Activated CD4-positive, alpha-beta T cell treated with anti-CD3 and anti-CD28 coated beads, Interleukin-2, amount 10 ng/mL, durations not matched to agents 7 days and 5 days (primary cell): ENCODE data around the gene MPPE1. TPM values are rescaled to one million over a fixed set of nuclear protein-coding genes. Genes with fewer than 3 reads are reported as not detected.
A peak's percentile ranks its signal among the peaks of the same experiment; 100 is the strongest.

ENCODE experiments used
- CTCF ChIA-PET: fragments of 350-600 bp; sonication (Branson Sonifier 250); formaldehyde crosslinking; loops from one replicate; lab custom pipeline; 2021; ENCODE audit warnings: antibody characterized with exemption; lab: Charles Lee
- POLR2A ChIA-PET: fragments of 350-600 bp; sonication (Branson Sonifier 250); formaldehyde crosslinking; loops from one replicate; lab custom pipeline; 2021; ENCODE audit warnings: antibody characterized with exemption; lab: Charles Lee
- DNase-seq: peaks from one replicate; pipeline ENCODE4 v3.0.0-alpha.2; 2020
- H3K27ac Mint-ChIP-seq: one replicate; pipeline ENCODE4 v1.8.0; 2021; ENCODE audit warnings: mild to moderate bottlenecking, moderate library complexity, mixed read lengths
- H3K27me3 Mint-ChIP-seq: one replicate; pipeline ENCODE4 v1.8.0; 2021; ENCODE audit warnings: mixed read lengths
- H3K36me3 Mint-ChIP-seq: one replicate; pipeline ENCODE4 v1.8.0; 2021; ENCODE audit warnings: low read depth, mixed read lengths
- H3K4me1 Mint-ChIP-seq: one replicate; pipeline ENCODE4 v1.8.0; 2021; ENCODE audit warnings: mixed read lengths
- H3K4me3 Mint-ChIP-seq: one replicate; pipeline ENCODE4 v1.8.0; 2021; ENCODE audit warnings: mild to moderate bottlenecking, moderate library complexity, mixed read lengths
- H3K9me3 Mint-ChIP-seq: one replicate; pipeline ENCODE4 v1.8.0; 2021; ENCODE audit warnings: mixed read lengths
- total RNA-seq, 2 experiments: library from RNA; stranded (reverse); gene quantifications; one replicate each; pipeline ENCODE4 v1.2.3, GENCODE V29; 2021

The MPPE1 gene, protein sequence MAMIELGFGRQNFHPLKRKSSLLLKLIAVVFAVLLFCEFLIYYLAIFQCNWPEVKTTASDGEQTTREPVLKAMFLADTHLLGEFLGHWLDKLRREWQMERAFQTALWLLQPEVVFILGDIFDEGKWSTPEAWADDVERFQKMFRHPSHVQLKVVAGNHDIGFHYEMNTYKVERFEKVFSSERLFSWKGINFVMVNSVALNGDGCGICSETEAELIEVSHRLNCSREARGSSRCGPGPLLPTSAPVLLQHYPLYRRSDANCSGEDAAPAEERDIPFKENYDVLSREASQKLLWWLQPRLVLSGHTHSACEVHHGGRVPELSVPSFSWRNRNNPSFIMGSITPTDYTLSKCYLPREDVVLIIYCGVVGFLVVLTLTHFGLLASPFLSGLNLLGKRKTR
- total RNA-seq: 10 to 100 TPM; 60.7 to 64.0 TPM

DNA sequence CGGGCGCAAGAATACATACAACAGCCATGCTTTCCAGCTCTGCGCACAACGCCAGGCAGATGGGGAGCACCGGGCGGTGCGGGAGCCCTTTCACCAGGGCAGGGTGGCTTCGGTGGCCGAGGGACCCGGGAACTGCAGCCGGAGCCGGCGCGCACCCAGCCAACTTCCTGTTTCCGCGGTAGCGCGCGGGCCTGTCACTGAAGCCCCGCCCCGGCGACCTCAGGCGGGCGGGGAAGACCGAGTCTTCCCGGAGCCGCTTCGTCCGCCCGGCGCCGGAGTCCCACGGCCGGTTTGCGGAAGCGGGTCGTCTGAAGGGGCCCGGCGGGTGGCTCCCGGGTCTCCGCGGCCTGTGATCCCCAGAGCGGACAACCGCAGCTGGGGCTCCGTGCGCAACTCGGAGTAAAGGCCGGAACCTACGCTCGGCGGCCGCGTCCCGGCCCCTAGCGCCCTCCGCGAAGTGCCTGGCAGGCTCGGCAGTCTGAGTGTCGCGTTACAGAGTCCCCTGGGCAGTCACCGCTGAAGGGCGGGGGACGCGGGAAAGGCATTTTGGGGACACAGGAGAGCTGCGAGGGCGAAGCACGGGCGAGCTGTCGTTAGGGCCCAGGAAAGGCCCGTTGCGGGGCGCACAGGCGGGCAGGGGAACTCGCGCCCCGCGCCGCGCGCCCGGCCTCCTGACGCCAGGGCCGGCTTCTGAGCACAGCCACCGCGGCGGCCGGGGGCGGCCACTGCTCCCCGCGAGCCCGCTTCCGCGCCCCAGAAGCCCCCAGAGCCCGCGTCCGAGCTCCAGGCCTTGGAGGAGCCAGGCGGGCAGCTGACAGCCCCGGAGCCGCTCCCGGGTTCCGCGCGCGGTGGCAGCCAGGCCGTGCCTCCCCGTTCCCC is at the start of gene MPPE1:
Gene MPPE1 (minus strand): TSS at position 136 of the 879 bp plus-strand sequence. CDS start 11,053 bp downstream, outside the sequence.
- POLR2A ChIA-PET: no interaction called here
- CTCF ChIA-PET: no interaction called here
- Mint-ChIP-seq H3K4me1 (peaks cover 31% of the 10 kb centered on the region), H3K36me3 (peaks cover 18% of the 10 kb centered on the region), H3K4me3 (peak within 1 kb of the TSS; percentile 95), H3K27ac (peak within 1 kb of the TSS; percentile 97), H3K9me3 (no peaks in the 10 kb centered on the region), H3K27me3 (no peaks in the 10 kb centered on the region)
- DNase-seq: peak; percentile 89

DNA sequence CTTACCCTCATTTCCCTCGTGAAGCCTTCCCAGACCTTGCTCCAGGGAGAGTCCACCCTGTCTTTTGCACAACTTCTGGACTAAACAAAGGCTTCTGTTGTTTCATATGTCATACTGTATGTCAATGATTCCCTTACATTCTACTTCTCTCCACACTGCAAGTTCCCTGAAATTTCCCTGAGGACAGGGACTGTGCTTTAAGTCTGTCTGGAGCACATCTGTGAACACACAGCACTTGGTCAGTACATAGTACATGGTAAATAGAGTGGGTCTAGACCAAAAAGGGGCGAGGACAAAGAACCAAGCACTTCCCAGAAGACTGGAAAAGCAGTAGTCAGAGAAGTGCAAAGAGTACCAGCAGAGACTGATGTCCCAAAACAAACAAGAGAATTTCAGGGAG is 49.5 kb upstream of the MPPE1 start:
- POLR2A ChIA-PET: no interaction called here
- peaks cover 14% of the 10 kb centered on the region for H3K9me3 Mint-ChIP-seq
- CTCF ChIA-PET: no interaction called here
- peaks cover 12% of the 10 kb centered on the region for H3K36me3 Mint-ChIP-seq
- H3K4me1 Mint-ChIP-seq: peaks cover 5% of the 10 kb centered on the region
- no peak overlapping the region for H3K27ac Mint-ChIP-seq
- H3K4me3 Mint-ChIP-seq: no peak overlapping the region
- DNase-seq: no peak
- peaks cover under 1% of the 10 kb centered on the region for H3K27me3 Mint-ChIP-seq

DNA sequence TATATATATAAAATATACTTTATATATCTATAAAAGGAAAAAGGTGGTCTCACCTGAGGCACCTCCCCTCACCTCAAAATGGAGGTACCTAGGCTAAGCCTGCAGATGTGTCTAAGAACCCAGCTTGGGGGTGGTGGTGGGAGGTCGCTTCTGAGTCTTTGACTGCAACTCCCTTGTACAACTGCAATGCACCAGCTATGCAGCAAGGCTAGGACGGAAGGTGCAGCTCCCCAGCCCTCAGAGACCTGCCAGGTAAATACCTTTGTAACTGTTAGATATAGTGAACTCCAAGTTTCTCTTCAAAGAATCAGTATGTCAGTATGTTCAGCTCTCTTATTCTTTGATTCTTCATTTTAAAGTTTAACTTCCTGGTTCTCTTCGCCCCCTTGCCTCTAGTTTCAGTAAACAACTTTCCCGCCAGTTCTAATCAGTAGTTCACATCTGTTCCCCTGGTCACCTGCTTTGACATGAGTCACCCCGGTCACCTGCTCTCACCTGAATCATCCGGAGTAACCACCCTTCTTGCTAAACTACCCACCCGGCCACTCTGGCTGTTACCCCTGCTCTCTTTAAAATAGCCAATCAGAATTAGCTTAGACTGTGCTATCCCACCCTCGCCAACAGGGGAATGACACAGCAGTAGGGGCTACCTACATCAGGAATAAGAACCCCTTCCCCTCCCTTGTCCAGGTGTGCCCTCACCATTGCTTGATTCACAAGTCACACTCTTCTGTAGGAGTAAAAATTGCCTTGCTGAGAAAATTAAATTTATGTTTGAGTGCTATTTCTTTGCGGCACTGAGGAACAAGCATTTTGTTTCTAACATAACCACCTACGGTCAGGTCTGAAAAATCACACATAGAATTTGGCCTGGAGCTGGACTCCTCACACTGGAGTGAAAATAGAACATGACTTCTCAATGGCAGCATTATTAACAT is 48.5 kb upstream of the MPPE1 start:
- H3K27ac Mint-ChIP-seq: no peak overlapping the region
- peaks cover 5% of the 10 kb centered on the region for H3K4me1 Mint-ChIP-seq
- no peak for DNase-seq
- peaks cover 12% of the 10 kb centered on the region for H3K36me3 Mint-ChIP-seq
- H3K4me3 Mint-ChIP-seq: no peak overlapping the region
- ChIA-PET POLR2A (no interaction called here), CTCF (no interaction called here)
- peaks cover 14% of the 10 kb centered on the region for H3K9me3 Mint-ChIP-seq
- H3K27me3 Mint-ChIP-seq: no peaks in the 10 kb centered on the region

DNA sequence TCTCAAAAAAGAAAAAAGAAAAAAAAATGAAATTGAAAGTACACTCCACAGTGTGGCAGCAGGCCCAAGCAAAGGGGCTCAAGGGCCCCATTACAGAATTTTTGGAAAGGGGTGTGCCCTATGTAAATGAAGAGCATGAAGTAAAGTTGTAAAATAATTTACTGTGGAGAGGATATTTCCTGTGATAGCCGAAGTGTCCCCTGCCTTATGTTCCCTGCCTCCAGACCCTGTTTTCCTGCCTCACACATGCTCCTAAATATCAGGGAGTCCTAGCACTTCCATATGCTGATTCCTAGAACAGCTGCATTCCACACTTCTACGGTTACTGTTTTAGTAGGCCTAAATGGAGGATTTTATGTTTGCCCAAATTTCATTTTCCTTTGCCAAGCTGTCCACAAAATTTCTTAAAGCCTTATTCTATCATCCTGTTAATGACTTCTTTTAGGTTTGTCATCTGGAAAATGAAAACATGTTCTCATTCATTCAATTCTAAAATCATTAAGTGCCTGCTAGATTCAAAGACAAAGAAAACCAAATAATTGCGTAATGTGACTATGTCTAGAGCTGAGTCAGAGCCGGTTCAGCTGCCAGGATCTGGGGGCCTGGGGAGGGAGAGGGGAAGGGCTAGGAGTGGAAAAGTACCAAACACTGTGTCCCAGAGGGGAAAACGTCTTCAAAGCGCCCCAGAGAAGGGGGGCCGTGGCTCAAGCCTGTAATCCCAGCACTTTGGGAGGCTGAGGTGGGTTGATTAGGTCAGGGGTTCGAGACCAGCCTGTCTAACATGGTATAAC is 47.3 kb upstream of the MPPE1 start:
- H3K4me3 Mint-ChIP-seq: no peak overlapping the region
- H3K4me1 Mint-ChIP-seq: peaks cover 5% of the 10 kb centered on the region
- POLR2A ChIA-PET: no interaction called here
- CTCF ChIA-PET: interaction anchor here (0.6 kb wide), 1 partner anchor 34 kb away, joined by 4 read pairs; no protein-coding TSS in a partner anchor
- peaks cover 12% of the 10 kb centered on the region for H3K36me3 Mint-ChIP-seq
- H3K27ac Mint-ChIP-seq: no peak overlapping the region
- DNase-seq: no peak
- peaks cover 14% of the 10 kb centered on the region for H3K9me3 Mint-ChIP-seq
- H3K27me3 Mint-ChIP-seq: no peaks in the 10 kb centered on the region

DNA sequence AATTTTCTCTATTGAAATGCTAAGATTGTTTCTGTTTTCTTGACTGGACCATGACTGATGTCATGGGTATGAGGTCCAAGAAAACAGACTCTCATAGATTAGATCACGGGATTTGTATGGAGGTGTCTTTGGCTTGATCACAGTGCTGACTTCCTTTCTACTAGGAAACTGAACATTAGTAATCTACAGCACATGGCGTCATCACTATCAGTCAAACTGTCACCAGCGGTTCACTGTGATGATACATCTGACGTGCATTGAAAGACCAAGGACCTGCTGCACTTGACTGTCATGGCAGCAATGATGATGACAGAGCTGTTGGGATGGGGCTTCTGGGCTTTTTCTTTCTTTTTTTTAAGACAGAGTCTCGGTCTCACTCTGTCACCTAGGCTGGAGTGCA is 45.0 kb upstream of the MPPE1 start:
- Mint-ChIP-seq H3K9me3 (peaks cover 14% of the 10 kb centered on the region), H3K27ac (no peak overlapping the region), H3K4me3 (no peak overlapping the region), H3K36me3 (peaks cover 12% of the 10 kb centered on the region), H3K4me1 (peaks cover 5% of the 10 kb centered on the region), H3K27me3 (no peaks in the 10 kb centered on the region)
- ChIA-PET CTCF (no interaction called here), POLR2A (no interaction called here)
- no peak for DNase-seq

DNA sequence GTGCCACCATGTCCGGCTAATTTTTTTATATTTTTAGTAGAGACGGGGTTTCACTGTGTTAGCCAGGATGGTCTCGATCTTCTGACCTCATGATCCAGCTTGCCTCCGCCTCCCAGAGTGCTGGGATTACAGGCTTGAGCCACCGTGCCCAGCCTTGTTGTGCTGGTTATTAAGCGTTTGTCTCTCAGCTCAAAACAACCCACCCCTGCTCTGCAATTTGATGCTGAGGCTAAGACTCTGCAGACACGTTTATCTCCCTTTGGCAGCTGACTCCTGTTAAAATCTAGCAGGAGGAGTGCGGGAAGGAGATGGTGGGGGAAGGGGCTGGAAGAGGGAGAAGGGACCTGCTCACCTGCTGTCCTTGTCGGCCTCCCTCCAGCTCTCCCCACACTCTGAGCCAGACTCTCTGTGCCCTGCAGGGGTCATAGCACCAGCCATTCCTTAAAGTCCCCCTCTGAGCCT is 43.3 kb upstream of the MPPE1 start:
- ChIA-PET CTCF (interaction anchor here (1.6 kb wide), 1 partner anchor 28 kb away, joined by 5 read pairs; no protein-coding TSS in a partner anchor), POLR2A (interaction anchor here (0.7 kb wide), 1 partner anchor 1881 kb away, joined by 3 read pairs; no protein-coding TSS in a partner anchor)
- DNase-seq: no peak
- no peaks in the 10 kb centered on the region for H3K36me3 Mint-ChIP-seq
- H3K27me3 Mint-ChIP-seq: no peaks in the 10 kb centered on the region
- H3K27ac Mint-ChIP-seq: no peak overlapping the region
- H3K4me3 Mint-ChIP-seq: no peak overlapping the region
- H3K9me3 Mint-ChIP-seq: no peaks in the 10 kb centered on the region
- peaks cover 14% of the 10 kb centered on the region for H3K4me1 Mint-ChIP-seq

DNA sequence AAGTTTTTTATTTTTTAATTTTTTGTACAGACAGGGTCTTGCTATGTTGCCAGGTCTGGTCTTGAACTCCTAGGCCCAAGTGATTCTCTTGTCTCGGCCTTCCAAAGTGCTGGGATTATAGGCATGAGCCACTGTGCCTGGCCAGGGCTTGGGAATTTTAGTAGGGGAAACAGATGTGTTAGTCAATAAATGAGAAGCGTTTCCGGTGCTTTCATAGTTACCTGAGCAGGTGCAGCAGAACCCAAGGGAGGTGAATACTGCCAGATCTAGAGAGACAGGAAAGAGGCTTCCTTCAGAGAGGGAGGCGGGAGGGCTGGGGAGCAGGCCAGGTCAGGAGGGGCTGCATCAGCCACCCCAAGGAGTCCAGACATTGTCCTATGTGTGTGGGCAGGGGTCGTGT is 42.7 kb upstream of the MPPE1 start:
- no peak overlapping the region for H3K27ac Mint-ChIP-seq
- H3K4me1 Mint-ChIP-seq: peaks cover 14% of the 10 kb centered on the region
- no peaks in the 10 kb centered on the region for H3K9me3 Mint-ChIP-seq
- ChIA-PET POLR2A (interaction anchor here (0.7 kb wide), 1 partner anchor 1882 kb away, joined by 3 read pairs; no protein-coding TSS in a partner anchor), CTCF (interaction anchor here (0.9 to 1.6 kb wide), 3 partner anchors 13 to 45 kb away, joined by 4 to 5 read pairs (median 4); no protein-coding TSS in a partner anchor)
- no peaks in the 10 kb centered on the region for H3K27me3 Mint-ChIP-seq
- H3K4me3 Mint-ChIP-seq: no peak overlapping the region
- no peak for DNase-seq
- no peaks in the 10 kb centered on the region for H3K36me3 Mint-ChIP-seq

DNA sequence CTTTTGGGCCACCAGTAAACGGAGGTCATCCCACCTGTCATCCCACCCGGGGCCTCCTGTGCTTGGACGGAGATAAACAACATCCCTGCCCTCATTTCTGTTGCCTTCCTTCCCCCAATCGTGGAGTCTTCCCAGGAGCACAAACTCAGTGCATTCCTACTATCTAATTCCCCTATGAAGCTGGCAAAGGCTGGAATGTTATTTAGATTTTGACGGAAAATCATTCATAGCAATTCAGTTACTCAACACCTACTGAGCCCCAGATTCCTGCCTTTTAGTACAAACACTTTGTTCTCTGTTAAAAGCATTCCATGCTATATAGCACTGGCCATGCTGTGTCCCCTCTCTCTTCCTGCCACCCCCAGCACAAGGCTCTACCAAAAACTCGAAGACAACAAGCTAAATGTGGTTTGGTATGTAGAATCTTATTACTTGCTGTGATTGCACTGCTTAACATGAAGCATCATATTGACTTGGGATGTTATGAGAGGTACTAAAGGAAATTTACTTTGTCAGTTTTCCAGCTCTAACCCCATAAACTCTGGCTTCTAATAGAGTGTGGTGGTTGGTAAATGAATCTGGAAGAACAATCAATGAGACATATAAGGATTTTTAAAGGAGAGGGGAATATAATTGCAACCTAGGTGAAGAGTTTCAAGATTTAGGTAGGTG is 40.9 kb upstream of the MPPE1 start:
- Mint-ChIP-seq H3K9me3 (no peaks in the 10 kb centered on the region), H3K27me3 (no peaks in the 10 kb centered on the region), H3K27ac (no peak overlapping the region), H3K4me3 (no peak overlapping the region), H3K4me1 (peaks cover 11% of the 10 kb centered on the region), H3K36me3 (no peaks in the 10 kb centered on the region)
- POLR2A ChIA-PET: no interaction called here
- no peak for DNase-seq
- CTCF ChIA-PET: interaction anchor here (1.0 to 1.2 kb wide), 2 partner anchors 28 to 46 kb away, joined by 4 to 5 read pairs; no protein-coding TSS in a partner anchor

DNA sequence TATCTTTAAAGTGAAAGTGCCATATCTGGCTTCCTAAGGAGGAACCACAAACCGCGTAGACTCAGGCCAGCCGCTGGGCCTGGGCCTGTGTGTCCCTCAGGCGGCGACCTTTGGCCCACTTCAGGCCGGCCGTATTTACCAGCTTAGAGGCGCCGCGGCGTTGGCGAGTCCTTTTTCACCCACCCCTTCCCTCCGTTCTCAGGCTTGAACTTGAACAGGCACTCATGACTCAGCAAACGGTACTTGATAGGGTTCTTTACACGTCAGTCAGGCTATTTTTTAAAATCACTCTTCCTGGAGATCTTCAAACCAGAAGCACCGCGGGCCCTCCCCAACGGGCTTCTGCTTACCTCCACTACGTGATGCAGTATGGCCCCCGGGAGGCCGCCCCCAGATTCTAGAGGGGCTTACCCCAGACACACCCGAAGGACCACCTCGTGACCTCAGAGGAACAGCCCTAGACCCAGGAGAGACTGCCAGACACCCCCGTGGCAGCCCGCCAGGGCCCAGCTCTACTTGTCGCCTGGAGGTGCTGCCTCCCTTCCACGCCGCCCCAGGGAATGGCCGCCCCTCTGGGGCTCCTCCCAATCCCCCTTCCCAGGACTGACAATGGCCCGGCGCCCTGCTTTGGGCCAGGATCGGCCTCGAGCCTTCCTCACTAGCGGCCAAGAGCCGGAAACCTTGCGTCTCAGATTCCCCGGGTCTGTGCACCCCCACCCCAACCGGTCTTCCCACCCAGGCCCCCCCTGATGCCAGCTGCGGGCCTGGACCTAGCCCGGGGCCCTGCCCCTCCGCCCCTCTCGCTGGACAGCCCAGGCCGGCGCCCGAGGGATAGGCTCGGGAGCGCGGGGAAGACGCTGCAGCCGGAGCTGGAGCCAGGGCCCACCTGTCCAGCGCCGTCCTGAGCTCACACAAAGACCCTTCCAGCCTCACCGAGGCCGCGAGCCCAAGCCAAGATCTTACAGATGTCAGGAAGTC is 39.4 kb upstream of the MPPE1 start:
- no peaks in the 10 kb centered on the region for H3K27me3 Mint-ChIP-seq
- CTCF ChIA-PET: interaction anchor here (0.6 to 3.0 kb wide), 7 partner anchors 10 to 69 kb away, joined by 3 to 15 read pairs (median 3); no protein-coding TSS in a partner anchor
- H3K36me3 Mint-ChIP-seq: no peaks in the 10 kb centered on the region
- H3K9me3 Mint-ChIP-seq: no peaks in the 10 kb centered on the region
- POLR2A ChIA-PET: no interaction called here
- peak; percentile 63 for DNase-seq
- peak overlapping the region; percentile 77 for H3K27ac Mint-ChIP-seq
- H3K4me1 Mint-ChIP-seq: peaks cover 18% of the 10 kb centered on the region
- H3K4me3 Mint-ChIP-seq: peak overlapping the region; percentile 69

DNA sequence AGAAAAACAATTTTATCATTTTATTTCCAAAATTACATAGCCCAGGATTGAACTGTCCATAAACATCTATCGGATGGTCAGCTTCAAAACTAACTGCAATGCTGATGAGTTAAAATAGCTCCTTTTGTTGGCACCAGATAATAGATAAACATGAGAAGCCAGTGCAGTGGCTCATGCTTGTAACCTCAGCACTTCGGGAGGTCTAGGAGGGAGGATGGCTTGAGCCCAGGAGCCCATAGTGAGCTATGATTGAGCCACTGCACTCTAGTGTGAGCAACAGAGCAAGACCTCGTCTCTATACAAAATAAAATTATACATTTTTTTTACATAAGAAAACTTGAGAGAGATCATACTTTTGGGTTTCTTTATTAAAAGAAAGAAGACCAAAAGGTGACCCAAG is 38.6 kb upstream of the MPPE1 start:
- H3K4me1 Mint-ChIP-seq: peaks cover 18% of the 10 kb centered on the region
- DNase-seq: no peak
- CTCF ChIA-PET: interaction anchor here (1.0 to 3.0 kb wide), 6 partner anchors 9 to 69 kb away, joined by 3 to 15 read pairs (median 4); no protein-coding TSS in a partner anchor
- no peak overlapping the region for H3K4me3 Mint-ChIP-seq
- no peaks in the 10 kb centered on the region for H3K9me3 Mint-ChIP-seq
- H3K36me3 Mint-ChIP-seq: no peaks in the 10 kb centered on the region
- H3K27me3 Mint-ChIP-seq: no peaks in the 10 kb centered on the region
- no peak overlapping the region for H3K27ac Mint-ChIP-seq
- POLR2A ChIA-PET: no interaction called here
